ENCODE data around the gene SRD5A3.
"Not testable (repeated sequence)": the region's sequence is repeated elsewhere in the genome, so short reads cannot be mapped to it uniquely, and the experiment has no call there.

SRD5A3 gene

GRCh38 chr4:55347610-55348228 is 1.7 kb downstream of the SRD5A3 start:
- no peak for DNase-seq

GRCh38 chr4:55348466-55348865 is 2.4 kb downstream of the SRD5A3 start:
- DNase-seq, result no peak

- not testable (repeated sequence) for DNase-seq
These were observed 4.8 kb downstream of the SRD5A3 start for GRCh38 chr4:55350870-55351269.

DNA sequence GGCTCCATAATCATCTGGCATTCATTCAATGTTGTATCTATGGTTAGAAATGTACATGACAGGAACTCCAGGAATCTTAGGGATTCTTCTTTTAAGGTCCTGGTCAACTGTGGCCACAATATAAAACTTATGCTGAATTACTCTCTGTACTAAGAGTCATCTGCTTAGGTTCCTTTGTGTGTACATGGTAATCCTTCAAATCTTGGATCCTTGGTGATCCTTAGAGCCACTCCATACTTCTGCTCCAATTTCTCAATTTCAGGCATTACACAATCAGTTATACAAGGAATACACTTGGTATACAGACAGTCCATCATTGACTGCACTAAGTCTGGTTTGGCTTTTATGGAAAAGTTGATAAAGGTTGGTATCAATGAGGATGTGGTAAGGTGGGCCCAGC is 5.8 kb downstream of the SRD5A3 start:
- no peak for DNase-seq

- no peak for DNase-seq
These were observed 6.7 kb downstream of the SRD5A3 start for GRCh38 chr4:55352726-55353125.

- not testable (repeated sequence) for DNase-seq
These were observed 7.2 kb downstream of the SRD5A3 start for GRCh38 chr4:55353228-55353747.

GRCh38 chr4:55354648-55355047 is 8.6 kb downstream of the SRD5A3 start:
- DNase-seq, result no peak

GRCh38 chr4:55355555-55355954 is 9.5 kb downstream of the SRD5A3 start:
- DNase-seq, result no peak

DNA sequence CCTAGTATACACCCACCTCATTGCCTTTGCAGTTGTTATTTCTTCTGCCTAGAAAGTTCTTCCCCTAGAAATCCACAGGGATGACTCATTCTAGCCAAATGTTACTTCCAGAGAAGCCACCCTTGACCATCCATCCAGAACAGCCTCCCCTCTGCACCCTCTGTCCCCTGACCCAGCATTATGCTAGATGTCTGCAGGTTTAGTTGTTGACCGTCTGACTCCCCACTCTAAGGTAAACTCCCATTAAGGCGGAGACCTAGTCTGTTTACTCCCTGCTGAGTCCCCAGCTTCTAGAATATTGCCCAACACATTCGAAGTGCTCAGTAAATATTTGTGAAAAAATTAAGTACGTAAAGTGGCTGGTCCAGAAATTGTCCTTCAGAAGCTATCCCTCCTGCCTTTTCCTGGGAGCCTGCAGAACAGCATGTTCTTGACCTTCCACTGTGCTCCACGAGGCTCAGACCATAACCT is 11.0 kb downstream of the SRD5A3 start:
- no peak for DNase-seq

DNA sequence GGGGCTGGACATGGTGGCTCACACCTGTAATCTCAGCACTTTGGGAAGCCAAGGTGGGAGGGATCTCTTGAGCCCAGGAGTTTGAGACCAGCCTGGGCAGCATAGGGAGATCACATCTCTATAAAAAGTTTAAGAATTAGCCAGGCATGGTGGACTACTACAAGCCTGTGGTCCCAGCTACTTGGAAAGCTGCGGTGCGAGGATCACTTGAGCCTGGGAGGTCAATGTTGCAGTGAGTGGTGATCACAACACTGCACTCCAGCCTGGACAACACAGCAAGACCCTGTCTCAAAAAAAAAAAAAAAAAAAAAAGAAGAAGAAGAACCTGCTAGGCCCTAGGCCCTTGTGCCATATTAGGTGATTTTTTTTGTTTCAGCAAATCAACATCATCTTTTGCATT is 12.2 kb downstream of the SRD5A3 start:
- DNase-seq, result no peak

DNA sequence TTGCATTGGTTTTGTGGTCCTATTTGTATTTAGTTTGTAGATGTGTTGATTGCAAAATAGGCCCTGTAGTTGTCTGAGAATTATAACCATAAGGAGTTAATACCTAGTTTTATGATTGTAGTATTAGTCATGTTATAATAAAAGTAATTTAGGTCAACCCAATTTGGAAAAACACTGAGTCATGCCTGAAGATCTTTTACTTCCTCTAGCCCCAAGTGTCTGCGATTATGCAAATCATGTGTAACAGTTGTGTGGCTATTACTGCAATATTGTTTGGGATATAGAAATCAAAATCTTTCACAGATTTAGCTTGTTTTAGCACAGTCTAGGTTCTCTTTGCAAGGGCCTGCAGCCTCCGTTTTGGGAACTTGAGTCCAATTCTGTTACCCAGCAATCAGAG is 12.6 kb downstream of the SRD5A3 start:
- no peak for DNase-seq

- DNase-seq, result no peak
These were observed 13.4 kb downstream of the SRD5A3 start for GRCh38 chr4:55359397-55359916.

GRCh38 chr4:55362938-55363337 is 16.9 kb downstream of the SRD5A3 start:
- not testable (repeated sequence) for DNase-seq

DNA sequence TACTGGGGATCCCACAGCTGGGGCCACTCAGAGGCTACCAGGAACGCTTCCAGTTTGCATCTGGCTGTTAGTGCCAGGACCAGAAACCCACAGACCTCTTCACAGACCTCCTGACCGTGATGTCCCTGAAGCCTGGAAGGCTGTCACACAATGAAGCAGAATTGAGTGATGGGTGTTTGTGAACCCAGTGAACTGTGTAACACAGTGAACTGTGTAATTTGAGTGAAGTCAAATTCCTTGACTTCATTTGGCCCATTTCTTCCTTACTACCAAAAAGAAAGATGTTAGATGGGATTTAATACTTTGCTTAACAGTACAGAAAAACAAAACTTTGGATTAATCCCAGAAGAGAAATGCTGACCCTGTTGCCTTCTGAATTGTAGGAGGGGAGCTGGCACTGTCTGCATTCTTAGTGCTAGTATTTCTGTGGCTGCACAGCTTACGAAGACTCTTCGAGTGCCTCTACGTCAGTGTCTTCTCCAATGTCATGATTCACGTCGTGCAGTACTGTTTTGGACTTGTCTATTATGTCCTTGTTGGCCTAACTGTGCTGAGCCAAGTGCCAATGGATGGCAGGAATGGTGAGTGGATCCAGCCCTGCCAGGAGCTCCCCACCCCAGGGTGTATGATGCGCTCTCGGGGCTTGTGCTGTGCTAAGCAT is 17.8 kb downstream of the SRD5A3 start:
- DNase-seq, result no peak

DNA sequence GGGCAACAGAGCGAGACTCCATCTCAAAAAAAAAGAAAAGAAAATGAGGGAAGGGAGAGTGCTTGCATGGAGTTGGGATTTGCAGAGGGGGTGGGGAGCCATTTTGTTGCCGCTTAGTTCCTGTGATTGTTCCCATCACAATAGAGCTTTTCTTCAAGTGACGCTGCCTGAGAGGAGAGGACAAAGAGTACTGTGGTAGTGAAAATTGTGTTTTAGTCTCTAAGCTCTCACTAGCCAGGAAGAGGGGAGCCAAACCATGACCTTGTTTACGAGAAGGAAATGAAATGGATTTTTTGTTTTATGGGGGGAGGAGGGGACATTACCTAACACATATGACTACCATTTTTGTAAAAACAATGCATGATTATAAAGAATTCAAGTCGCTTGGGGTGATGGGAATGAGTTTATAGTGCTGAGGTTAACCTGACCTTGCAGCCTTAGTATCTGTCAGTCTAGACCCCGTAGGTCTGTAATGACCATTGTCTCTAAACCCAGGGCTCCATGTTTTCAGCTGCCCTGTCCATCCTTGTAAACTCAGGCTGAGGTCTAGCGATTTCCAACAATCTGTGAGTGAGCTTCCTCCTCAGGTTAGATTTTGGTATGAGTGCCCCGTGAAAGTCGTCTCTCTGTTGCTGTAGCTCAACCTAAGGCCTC is 18.8 kb downstream of the SRD5A3 start:
- no peak for DNase-seq

- DNase-seq, result no peak
These were observed 19.3 kb downstream of the SRD5A3 start for GRCh38 chr4:55365345-55365728.

DNA sequence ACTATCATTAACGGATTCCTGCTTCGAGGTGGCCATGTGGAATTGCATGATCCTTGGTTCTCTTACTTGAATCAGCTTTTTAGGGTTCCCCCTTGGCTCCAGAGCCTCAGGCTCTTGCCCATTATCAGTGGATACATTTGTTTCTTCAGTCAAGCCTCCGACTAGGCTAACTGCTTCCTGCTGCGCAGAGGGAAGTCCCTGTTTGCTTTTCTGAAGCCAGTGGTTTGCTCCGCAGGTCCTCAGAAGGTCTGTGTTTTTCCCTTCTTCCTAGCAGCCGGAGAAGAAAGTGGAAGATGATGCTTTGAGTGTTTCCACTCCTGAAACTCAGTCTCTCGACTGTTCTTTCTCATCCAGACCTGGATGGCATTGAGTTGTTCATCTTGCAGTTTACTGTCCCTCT is 20.6 kb downstream of the SRD5A3 start:
- DNase-seq, result no peak

DNA sequence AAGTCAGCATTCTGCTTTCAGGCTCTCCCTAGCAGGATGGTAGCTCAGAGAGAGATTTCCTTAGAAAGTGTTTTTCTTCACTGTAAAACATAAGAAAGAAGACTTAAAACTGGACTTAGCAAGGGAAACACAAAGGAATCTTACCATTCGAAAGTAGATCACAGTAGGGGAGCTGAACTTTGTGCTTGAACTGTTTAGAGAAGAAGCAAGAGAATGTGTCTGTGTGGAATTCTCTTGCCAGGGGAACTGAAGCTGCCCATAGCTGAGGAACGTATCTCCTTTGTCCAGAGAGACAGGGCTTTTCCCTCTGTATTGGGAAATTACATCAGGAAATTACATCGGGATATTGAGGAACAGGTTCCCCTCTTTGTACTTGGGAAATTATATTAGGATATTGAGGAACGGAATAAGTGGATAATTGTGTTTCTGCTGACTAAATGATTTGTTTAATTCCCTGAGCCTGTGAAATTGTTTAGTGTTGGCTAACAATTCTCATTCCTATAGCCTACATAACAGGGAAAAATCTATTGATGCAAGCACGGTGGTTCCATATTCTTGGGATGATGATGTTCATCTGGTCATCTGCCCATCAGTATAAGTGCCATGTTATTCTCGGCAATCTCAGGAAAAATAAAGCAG is 21.2 kb downstream of the SRD5A3 start:
- no peak for DNase-seq

DNA sequence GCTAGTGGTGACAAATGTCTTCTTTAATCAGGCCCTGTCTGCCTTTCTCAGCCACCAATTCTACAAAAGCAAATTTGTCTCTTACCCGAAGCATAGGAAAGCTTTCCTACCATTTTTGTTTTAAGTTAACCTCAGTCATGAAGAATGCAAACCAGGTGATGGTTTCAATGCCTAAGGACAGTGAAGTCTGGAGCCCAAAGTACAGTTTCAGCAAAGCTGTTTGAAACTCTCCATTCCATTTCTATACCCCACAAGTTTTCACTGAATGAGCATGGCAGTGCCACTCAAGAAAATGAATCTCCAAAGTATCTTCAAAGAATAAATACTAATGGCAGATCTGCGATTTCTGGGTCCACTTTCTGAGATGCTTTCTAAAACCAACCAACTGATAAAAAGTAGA is 23.9 kb downstream of the SRD5A3 start:
- no peak for DNase-seq

DNA sequence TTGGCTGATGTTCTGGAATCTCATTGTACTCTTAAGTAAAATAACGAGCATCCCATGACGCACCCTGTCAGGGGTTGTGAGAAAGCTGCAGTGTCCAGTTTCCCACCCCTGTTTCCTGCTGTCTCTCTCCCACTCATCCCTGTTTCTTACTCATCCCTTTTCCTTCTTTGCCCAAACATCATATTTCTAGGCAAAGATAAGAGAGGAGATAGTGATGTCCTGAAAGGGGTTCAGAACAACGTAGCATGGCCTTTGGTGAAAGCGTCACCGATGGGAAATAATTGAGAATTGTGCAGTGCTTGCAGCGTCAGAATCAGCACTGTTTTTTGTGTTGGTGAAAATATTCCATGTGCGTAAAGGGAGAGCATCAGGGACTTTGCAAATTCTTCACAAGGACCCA is 26.2 kb downstream of the SRD5A3 start:
- DNase-seq, result no peak

DNA sequence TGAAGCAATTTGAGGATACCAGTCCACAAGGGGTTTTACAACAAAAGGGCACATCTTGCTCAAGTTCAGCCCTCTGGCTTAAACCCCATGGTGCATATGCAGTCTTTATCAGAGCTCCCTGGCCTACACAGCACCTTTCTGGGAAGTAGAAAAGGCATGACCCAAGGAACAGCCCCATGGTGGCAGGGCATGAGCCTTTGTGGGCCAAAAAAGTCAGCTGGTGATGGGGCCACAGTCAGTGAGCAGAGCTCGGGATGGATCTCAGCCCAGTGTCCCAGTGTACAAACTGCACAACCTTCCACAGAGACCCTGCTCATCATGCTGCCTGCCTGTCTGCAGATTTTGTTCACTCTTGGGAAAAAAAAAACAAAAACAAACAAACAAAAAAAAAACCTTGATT is 27.4 kb downstream of the SRD5A3 start:
- no peak for DNase-seq

DNA sequence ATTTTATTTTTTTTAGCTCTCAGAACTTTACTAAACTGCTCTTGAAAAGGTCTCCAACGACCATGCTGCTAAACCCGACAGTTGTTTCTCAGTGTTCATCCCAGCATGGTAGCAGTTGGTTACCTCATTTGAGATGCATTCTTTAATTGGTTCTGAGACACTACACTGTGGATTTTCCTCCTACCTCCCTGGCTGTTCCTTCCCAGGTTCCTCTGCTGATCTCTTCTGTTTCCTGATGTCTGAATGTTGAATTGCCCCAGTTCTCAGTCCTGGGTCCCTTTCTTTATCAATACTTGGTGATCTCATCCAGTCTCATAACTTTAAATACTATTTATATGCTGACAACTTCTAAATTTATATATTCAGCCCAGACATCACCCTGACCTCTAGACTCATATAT is 30.7 kb downstream of the SRD5A3 start:
- DNase-seq, result no peak
